GM12865 (cell line): ENCODE results near the gene RIC3.

ENCODE experiments used
- DNase-seq: peaks from one replicate; pipeline ENCODE4 v3.0.0; 2010; ENCODE audit warnings: low read depth
- H3K4me3 ChIP-seq: 2 replicates; pipeline ENCODE4 v1.5.1; 2011; ENCODE audit warnings: mild to moderate bottlenecking, low read depth, low read length, control low read depth
- CTCF ChIP-seq: IDR thresholded peaks from 2 replicates; pipeline ENCODE4 v1.5.1; 2011; ENCODE audit warnings: low read length, control low read depth, low read depth, inconsistent platforms; ENCODE audit not compliant: insufficient read depth; ENCODE audit errors: missing control alignments

Gene RIC3

GRCh38 chr11:8106679-8107078 lies 62.1 kb downstream of the RIC3 start:
- TF ChIP-seq CTCF = no peak
- DNase-seq = no peak
- H3K4me3 ChIP-seq = no peak overlapping the region

GRCh38 chr11:8105666-8106065 lies 63.2 kb downstream of the RIC3 start:
- H3K4me3 ChIP-seq = no peak overlapping the region
- TF ChIP-seq CTCF = no peak
- DNase-seq = no peak

GRCh38 chr11:8105133-8105532 lies 63.7 kb downstream of the RIC3 start:
- H3K4me3 ChIP-seq = no peak overlapping the region
- TF ChIP-seq CTCF = no peak
- DNase-seq = no peak

GRCh38 chr11:8103909-8104308 lies 64.9 kb downstream of the RIC3 start:
- DNase-seq = no peak
- TF ChIP-seq CTCF = no peak
- H3K4me3 ChIP-seq = no peak overlapping the region

GRCh38 chr11:8102965-8103364 lies 65.9 kb downstream of the RIC3 start:
- no peak for DNase-seq
- no peak overlapping the region for H3K4me3 ChIP-seq
- TF ChIP-seq CTCF = no peak

GRCh38 chr11:8102296-8102915 lies 66.4 kb downstream of the RIC3 start:
- H3K4me3 ChIP-seq = no peak overlapping the region
- no peak for DNase-seq
- TF ChIP-seq CTCF = no peak

DNA sequence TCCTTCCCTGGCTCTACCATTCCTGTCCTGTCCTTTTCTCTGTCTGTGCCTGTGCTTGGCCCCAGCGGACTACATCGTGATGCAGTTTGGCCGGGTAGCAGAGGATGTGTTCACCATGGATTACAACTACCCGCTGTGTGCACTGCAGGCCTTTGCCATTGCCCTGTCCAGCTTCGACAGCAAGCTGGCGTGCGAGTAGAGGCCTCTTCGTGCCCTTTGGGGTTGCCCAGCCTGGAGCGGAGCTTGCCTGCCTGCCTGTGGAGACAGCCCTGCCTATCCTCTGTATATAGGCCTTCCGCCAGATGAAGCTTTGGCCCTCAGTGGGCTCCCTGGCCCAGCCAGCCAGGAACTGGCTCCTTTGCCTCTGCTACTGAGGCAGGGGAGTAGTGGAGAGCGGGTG lies 67.4 kb downstream of the RIC3 start:
- no peak overlapping the region for H3K4me3 ChIP-seq
- no peak for TF ChIP-seq CTCF
- no peak for DNase-seq
